Kasumi-1 (cell line): ENCODE results near the gene ADCY5.

Experiments
- DNase-seq, 2 experiments: peaks; one replicate each; lab custom pipeline; 2025; lab: John Stamatoyannopoulos, UW

ADCY5 gene

GRCh38 chr3:123369085-123369484 is 79.8 kb downstream of the ADCY5 start:
- DNase-seq: no peak

- no peak for DNase-seq
These were observed 81.3 kb downstream of the ADCY5 start for GRCh38 chr3:123367467-123368154.

- peak; percentile 19 to 30 for DNase-seq
These were observed 83.3 kb downstream of the ADCY5 start for GRCh38 chr3:123365450-123366143.

GRCh38 chr3:123361071-123361470 is 87.8 kb downstream of the ADCY5 start:
- peak in 1 of 2 experiments; percentile 18 for DNase-seq

GRCh38 chr3:123357275-123357674 is 91.6 kb downstream of the ADCY5 start:
- DNase-seq: no peak

- DNase-seq: no peak
These were observed 95.0 kb downstream of the ADCY5 start for GRCh38 chr3:123353850-123354233.

- DNase-seq: no peak
These were observed 95.6 kb downstream of the ADCY5 start for GRCh38 chr3:123353227-123353849.

- no peak for DNase-seq
These were observed 96.7 kb downstream of the ADCY5 start for GRCh38 chr3:123352134-123352554.

- no peak for DNase-seq
These were observed 97.4 kb downstream of the ADCY5 start for GRCh38 chr3:123351501-123351900.

GRCh38 chr3:123350971-123351370 is 97.9 kb downstream of the ADCY5 start:
- no peak for DNase-seq

GRCh38 chr3:123349566-123350435 is 99.1 kb downstream of the ADCY5 start:
- no peak for DNase-seq

GRCh38 chr3:123349201-123349535 is 99.7 kb downstream of the ADCY5 start:
- DNase-seq: no peak

GRCh38 chr3:123348471-123349200 is 100.3 kb downstream of the ADCY5 start:
- DNase-seq: no peak

GRCh38 chr3:123347691-123348264 is 101.1 kb downstream of the ADCY5 start:
- no peak for DNase-seq

- no peak for DNase-seq
These were observed 101.7 kb downstream of the ADCY5 start for GRCh38 chr3:123347205-123347604.

GRCh38 chr3:123346021-123346420 is 102.9 kb downstream of the ADCY5 start:
- DNase-seq: no peak

- no peak for DNase-seq
These were observed 103.8 kb downstream of the ADCY5 start for GRCh38 chr3:123344907-123345594.

GRCh38 chr3:123344175-123344906 is 104.5 kb downstream of the ADCY5 start:
- DNase-seq: no peak

GRCh38 chr3:123343296-123344174 is 105.4 kb downstream of the ADCY5 start:
- no peak for DNase-seq
